Daoy (cell line): Measurements from ENCODE around the gene LRFN2. TPM values are rescaled to one million over a fixed set of nuclear protein-coding genes. Genes with fewer than 3 reads are reported as not detected.

Source experiments
- DNase-seq: peaks from one replicate; pipeline ENCODE4 v3.0.0-alpha.2; 2015; ENCODE audit warnings: low read depth
- total RNA-seq: library from RNA; depleted of rRNA; stranded (reverse); fragments of >200 nt; shearing (Covaris generic); gene quantifications from 2 replicates; pipeline ENCODE4 v1.2.3, GENCODE V29; 2014

The LRFN2 gene
- total RNA-seq, 1 experiment from 2014 or later = 0.17 TPM

DNA sequence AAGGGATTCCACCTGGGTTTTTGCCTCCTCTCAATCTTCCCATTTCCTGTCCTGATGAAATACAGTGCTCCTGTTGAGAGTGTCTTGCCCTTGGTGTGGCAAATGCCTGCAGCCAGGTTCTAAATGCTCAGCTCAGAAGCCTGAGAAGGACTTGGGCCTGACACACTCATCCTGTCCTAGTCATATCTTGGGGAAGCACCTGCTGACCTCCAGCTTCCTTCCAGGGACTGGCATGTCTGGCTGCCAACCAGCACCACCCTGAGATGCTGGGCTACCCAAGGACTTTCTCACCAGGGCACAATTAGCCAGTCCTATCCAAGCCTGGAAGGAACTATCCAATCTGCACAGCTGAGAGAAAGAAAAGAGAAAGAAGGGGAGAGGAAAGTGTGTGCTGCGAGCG is 43.4 kb downstream of the LRFN2 start:
- no peak for DNase-seq

DNA sequence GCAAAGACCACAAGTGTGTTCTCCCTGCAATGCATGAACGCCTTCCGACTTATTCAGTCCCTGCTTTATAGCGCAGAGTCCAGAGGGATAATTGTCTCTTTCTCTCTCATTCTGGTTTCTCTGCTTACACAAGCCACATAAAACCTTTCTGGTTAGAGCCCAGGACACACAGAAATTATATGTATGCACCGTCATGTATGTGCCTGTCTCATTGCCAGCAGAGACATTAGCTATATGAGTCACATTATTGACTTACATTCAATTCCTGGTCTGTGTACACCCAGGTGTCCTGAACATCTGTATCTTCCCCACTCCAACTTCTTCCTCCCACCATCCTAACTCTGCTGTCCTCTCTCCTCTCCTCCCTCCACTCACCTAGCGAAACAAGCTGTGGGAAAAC is 44.0 kb downstream of the LRFN2 start:
- no peak for DNase-seq

DNA sequence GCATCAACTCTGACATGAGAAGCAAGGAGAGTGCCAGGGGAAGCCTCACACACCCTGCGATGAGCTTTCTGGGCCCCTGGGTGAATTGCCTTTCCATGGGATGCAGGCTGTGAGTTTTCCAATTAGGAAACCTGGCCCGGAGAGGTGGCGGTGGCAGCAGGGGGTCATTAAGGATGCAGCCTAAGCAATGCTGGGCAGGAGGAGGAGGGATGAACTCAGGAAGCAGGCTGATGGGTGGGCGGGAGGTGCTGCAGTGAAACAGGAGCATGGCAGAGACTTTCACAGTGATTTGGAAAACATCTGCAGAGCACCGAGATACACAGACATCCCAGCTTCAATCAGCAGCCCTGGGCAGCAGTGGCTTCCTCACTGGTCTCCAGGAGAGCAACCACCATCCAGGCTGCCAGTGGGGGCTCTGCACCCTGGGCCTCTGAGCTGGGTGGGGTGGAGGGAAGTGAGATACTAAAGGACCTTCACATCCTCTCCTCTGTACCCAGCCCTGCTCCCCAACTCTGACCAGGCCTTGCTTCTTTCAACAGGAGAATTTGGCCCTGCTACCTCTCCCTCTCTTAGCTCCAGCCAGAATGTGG is 44.9 kb downstream of the LRFN2 start:
- no peak for DNase-seq

GRCh38 chr6:40541556-40542174 is 45.5 kb downstream of the LRFN2 start:
- DNase-seq = no peak

DNA sequence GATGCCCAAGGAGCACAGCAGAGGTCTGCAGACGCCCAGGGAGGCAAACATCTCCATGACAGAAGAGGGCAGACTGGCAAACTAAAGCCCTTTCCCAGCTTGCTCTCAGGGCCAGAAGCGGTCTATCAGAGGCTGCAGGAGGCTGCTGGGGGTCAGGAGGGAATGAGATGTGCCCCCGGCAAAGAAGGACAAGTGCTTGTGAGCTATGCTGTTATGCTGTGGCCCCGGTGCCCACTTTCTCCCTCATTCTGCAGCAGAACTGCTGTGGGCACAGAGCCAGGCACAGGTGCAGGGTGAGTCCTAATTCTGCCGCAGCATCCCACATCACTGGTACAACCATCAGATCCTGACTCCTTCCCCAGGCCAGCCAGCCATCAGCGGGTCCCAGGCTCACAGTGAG is 46.4 kb downstream of the LRFN2 start:
- no peak for DNase-seq

- no peak for DNase-seq
Observed at GRCh38 chr6:40539853-40540252, 47.3 kb downstream of the LRFN2 start.

DNA sequence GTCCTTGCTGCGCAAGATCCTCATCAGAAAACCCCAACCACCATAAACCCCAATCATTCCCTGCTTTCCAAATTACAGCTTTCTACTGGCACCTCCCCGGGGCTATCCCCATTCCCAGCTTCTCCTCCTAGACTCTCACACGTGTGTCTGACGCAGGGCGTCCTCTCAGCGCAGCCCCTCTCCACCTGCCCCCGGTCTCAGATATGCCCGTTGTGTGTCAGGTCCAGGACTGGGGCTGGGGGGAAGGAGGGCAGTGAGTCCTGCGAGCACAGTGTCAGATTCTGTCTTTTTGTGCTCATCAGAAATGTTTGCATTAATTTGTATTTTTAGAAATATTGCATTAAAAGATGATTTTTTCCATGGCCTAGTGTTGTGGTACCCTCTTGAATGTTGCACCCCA is 48.6 kb downstream of the LRFN2 start:
- DNase-seq = no peak

DNA sequence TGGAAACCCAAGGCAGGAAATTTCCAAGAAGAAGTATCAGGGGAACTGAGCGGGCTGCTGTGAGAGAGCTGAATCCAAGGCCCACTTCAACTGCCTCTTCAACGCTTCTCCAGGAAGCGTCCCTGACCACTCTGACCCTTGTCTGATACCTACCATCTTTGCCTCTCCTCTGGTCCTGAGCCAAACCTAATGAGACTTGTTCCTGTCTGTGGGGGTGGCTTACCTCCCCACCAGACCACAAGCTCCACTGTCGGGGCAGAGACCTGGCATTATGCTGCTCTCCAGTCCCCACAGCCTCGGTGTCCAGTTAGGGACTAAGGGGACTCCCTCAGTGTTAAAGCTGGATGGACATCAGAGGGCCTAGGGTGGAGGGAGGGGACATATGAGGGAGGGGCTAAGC is 49.7 kb downstream of the LRFN2 start:
- no peak for DNase-seq

DNA sequence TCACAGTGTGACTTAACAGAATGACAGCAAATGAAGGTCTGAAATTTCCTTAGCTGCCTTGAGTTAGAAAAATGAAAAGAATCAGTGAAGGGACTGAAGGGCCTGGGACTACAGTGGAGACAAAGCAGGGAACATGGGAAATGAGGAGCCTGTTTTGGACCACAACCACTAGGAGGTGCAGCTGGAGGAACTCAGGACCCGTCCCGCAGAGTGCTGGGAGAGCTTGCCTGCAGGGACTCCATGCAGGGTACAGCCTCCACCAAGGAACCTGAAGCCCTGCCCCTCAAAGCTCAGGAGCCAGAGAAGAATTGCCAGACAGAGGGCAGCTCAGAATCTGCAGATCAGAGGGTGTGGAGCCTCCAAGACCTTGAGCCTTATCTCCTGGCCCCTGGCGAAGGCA is 50.7 kb downstream of the LRFN2 start:
- no peak for DNase-seq

GRCh38 chr6:40535819-40536380 is 51.3 kb downstream of the LRFN2 start:
- no peak for DNase-seq

DNA sequence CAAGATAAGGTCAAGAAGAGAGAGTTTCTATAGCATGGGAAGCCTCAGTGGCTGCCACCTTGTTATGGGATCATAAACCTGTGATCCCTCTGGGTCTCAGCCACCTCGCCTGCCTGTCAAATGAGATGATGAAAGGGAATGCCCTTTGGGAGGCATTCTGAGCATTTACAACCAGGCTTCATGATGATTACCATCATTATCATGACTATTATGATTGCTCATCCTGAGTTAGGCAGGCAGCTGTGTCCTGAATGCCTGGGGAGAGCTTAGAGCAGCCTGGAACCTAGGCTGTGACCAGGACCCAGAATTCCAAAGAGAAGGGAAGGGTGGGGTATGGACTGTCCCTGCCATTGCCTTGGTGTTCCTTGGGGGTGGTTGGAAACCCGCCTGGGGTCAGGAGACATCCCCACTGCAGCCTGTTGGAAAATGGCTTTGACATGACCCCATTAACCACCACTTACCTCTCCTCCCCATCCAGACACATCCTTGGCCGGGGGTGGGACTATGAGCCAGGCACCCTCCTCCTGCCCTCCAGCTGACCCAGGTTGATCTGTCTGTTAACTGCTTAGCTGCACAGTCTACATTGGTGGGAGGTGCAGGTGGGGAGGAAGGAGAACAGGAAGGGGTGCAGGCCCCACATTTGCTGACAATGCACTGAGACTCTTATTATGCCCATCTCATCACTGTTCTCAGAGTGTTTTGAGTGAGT is 51.9 kb downstream of the LRFN2 start:
- DNase-seq = no peak

- DNase-seq = no peak
Observed at GRCh38 chr6:40532349-40533000, 54.7 kb downstream of the LRFN2 start.

DNA sequence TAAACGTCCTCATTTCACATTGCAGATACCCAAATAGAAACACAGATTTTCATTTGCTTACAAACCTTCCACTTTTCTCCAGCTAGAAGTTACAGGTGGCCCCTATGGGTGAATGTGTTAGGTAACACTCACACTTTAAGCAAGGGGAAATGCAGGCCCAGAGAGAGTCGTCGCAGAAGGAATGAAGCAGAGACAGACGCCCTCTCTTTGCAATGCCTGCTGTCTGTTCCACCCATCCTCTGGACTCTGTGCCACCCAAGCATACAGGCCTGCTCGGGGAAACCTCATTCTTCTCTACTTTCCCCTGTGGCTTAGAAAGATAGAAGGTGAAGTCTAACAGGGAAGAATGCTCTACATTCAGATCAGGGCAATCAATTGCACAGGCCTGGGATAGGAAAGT is 57.2 kb downstream of the LRFN2 start:
- DNase-seq = no peak

GRCh38 chr6:40529040-40529439 is 58.1 kb downstream of the LRFN2 start:
- DNase-seq = no peak

- DNase-seq = no peak
Observed at GRCh38 chr6:40528051-40528450, 59.1 kb downstream of the LRFN2 start.

- no peak for DNase-seq
Observed at GRCh38 chr6:40526036-40526435, 61.1 kb downstream of the LRFN2 start.

- no peak for DNase-seq
Observed at GRCh38 chr6:40524797-40525585, 62.2 kb downstream of the LRFN2 start.

DNA sequence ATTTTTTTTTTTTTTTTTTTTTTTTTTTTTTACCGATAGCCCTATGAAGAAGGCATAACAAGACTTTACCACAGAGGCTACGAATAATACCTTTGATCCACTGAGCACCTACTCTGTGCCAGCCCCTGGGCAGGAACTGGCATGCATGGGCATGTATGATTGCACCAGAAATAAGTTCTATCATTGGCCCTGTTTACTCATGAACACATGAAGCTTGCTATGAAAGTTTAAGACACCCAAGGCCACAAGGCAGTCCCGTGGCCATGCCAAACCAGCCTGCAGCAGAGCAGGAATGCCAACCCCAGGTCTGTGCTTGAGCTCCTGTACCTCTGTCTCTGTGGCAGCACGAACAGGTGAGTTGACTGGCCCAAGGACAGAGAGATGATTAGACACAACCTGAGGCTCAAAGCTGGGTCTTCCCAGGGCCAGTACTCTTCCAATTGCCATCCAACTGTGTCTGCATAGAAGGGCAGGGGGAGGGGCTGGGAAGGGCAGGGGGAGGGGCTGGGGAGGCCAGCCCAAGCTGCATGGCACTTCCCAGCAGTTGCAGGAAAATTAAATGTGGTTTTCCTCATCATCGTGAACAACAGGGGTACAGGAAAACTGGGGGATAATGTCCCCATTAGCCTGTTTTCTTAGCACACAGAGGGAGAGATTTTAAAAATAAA is 63.5 kb downstream of the LRFN2 start:
- DNase-seq = no peak

DNA sequence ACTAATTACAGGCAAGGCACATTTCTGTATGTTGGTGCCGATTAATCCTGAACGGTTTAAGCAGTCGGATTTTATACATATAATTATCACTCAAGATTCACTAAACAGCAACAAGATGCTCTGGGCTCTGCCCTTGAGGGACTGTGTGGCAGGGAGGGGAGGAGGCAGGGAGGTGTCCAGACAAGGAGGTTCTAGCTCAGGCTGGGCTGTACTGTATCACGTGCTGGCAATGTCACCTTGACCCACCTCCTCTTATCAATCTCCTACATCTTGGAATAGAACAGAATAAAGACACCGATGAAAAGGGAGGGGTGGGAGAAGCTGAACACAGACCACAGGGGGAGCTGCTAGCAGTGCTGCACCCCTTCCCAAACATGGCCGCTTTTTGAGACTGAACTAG is 65.7 kb downstream of the LRFN2 start:
- DNase-seq = no peak

- no peak for DNase-seq
Observed at GRCh38 chr6:40520678-40521077, 66.5 kb downstream of the LRFN2 start.

- no peak for DNase-seq
Observed at GRCh38 chr6:40520084-40520483, 67.1 kb downstream of the LRFN2 start.
